ENCODE data around the gene MBD6.
"Not testable (repeated sequence)": the region's sequence is repeated elsewhere in the genome, so short reads cannot be mapped to it uniquely, and the experiment has no call there.

The MBD6 gene

GRCh38 chr12:57554897-57555296 is 32.3 kb downstream of the MBD6 start:
- no peak for TF ChIP-seq JUND (IDR thresholded peaks at IDR 0.05; ENCODE audit: low read depth)
- DNase-seq (ENCODE audit: low read depth in 1 of 2, low spot score in 1 of 2), result no peak
- in situ Hi-C loops (cut with HindIII; ENCODE audit: low pct_unique_long_range_greater_than_20kb, low sequenced_read_pairs), result no loop called here

DNA sequence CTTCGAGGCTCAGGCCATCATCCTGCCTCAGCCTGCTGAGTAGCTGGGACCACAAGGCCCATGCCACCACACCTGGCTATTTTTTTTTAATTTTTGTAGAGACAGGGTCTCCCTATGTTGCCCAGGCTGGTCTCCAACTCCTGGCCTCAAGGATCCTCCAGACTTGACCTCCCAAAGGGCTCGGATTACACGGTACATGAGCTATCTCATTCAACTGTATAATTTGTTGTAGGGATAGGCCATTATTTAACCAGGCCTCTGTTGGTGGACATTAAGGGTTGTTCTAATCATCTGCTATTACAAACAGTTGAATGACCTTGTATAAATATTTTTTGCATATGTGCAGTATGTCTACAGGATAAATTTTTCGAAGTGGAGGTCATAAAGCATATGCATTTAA is 36.2 kb downstream of the MBD6 start:
- no peak for DNase-seq (ENCODE audit: low read depth in 1 of 2, low spot score in 1 of 2)
- TF ChIP-seq JUND (IDR thresholded peaks at IDR 0.05; ENCODE audit: low read depth), result no peak
- in situ Hi-C loops (cut with HindIII; ENCODE audit: low pct_unique_long_range_greater_than_20kb, low sequenced_read_pairs), result no loop called here

DNA sequence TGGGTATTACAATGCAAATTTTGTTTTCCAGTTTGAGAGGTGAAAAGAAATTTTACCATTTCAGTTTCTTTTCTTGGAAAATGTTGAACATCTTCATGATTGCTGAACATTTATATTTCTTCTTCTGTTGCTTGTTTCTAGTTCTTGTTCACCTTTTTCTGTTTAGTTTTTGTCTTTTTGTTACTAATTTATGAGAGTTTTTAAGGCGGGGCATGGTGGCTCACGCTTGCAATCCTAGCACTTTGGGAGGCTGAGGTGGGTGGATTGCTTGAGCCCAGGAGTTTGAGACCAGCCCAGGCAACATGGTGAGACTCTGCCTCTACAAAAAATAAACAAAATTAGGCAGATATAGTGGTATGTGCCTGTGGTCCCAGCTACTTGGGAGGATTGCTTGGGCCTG is 37.9 kb downstream of the MBD6 start:
- TF ChIP-seq JUND (IDR thresholded peaks at IDR 0.05; ENCODE audit: low read depth), result no peak
- no peak for DNase-seq (ENCODE audit: low read depth in 1 of 2, low spot score in 1 of 2)
- in situ Hi-C loops (cut with HindIII; ENCODE audit: low pct_unique_long_range_greater_than_20kb, low sequenced_read_pairs), result no loop called here

GRCh38 chr12:57561117-57561516 is 38.5 kb downstream of the MBD6 start:
- DNase-seq (ENCODE audit: low read depth in 1 of 2, low spot score in 1 of 2); in situ Hi-C loops (cut with HindIII; ENCODE audit: low pct_unique_long_range_greater_than_20kb, low sequenced_read_pairs): not testable (repeated sequence)

DNA sequence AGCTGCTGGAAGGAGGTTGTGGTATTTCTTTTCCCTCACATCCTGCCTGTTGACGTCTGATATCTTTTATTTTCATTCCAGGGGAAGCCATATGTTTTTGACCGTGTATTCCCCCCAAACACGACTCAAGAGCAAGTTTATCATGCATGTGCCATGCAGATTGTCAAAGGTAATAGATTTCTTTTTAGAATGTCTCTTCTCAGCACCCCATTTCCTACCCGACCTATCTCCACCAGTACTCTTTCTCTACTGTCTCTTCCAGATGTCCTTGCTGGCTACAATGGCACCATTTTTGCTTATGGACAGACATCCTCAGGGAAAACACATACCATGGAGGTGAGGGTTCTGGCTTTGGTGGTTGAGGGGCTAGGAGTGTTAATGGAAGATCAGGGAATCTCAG is 40.7 kb downstream of the MBD6 start:
- in situ Hi-C loops (cut with HindIII; ENCODE audit: low pct_unique_long_range_greater_than_20kb, low sequenced_read_pairs), result no loop called here
- TF ChIP-seq JUND (IDR thresholded peaks at IDR 0.05; ENCODE audit: low read depth), result no peak
- no peak for DNase-seq (ENCODE audit: low read depth in 1 of 2, low spot score in 1 of 2)

DNA sequence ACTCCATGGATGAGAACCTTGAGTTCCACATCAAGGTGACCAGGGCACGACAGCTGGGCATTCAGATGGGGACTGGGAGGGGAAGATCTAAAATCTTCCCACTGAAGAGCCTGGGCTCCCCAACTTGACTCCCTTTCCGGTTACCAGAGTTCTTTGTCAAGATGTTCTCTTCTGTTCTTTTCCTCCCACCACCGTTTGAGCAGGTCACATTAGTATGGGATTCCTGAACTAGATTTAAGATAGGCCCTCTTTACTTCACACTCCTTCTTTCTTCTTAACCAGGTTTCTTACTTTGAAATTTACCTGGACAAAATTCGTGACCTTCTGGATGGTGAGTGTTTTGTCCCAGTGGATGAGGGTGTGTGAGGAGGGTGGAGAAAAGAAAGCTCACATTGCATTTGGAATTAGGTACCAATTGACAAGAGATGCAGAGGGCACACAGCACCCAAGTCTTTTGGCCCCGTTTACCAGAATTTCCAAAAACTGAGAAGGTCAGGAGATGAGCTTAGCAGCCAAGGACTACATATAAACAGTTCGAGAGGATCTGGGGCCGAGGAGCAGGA is 41.6 kb downstream of the MBD6 start:
- no peak for TF ChIP-seq JUND (IDR thresholded peaks at IDR 0.05; ENCODE audit: low read depth)
- in situ Hi-C loops (cut with HindIII; ENCODE audit: low pct_unique_long_range_greater_than_20kb, low sequenced_read_pairs), result no loop called here

DNA sequence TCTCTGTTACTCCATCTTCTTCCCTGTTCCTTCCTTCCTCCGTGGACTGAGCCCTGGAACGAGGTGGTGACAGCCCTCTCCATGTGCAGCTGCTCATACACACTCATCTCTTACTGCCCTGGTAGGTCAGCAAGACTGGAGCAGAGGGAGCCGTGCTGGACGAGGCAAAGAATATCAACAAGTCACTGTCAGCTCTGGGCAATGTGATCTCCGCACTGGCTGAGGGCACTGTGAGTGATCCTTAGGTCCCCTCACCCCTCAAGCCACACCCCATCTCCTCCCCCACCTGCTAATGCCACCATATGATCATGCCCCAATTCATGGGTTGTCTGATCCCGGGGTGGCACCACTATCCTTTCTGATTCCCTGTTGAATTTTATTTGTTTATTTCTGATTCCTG is 46.2 kb downstream of the MBD6 start:
- in situ Hi-C loops (cut with HindIII; ENCODE audit: low pct_unique_long_range_greater_than_20kb, low sequenced_read_pairs), result no loop called here
- DNase-seq (ENCODE audit: low read depth in 1 of 2, low spot score in 1 of 2), result no peak

More for the DNA sequence above, 41.6 kb downstream of the MBD6 start:
- DNase-seq (ENCODE audit: low read depth in 1 of 2, low spot score in 1 of 2), result no peak

GRCh38 chr12:57569858-57570257 is 47.2 kb downstream of the MBD6 start:
- in situ Hi-C loops (cut with HindIII; ENCODE audit: low pct_unique_long_range_greater_than_20kb, low sequenced_read_pairs), result no loop called here
- no peak for TF ChIP-seq JUND (IDR thresholded peaks at IDR 0.05; ENCODE audit: low read depth)
- no peak for DNase-seq (ENCODE audit: low read depth in 1 of 2, low spot score in 1 of 2)

More for the DNA sequence above, 46.2 kb downstream of the MBD6 start:
- TF ChIP-seq JUND (IDR thresholded peaks at IDR 0.05; ENCODE audit: low read depth), result no peak

DNA sequence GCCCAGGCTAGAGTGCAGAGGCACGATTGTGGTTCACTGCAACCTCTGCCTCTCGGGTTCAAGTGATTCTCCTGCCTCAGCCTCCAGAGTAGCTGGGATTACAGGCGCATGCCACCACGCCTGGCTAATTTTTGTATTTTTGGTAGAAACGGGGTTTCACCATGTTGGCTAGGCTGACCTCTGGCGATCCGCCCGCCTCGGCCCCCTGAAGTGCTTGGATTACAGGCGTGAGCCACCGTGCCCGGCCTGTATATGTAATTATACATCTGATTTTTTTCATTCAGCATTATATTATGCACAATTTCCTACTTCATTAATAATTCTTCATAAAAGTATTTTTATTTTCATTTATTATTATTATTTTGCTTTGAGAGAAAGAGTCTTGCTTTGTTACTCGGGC is 47.8 kb downstream of the MBD6 start:
- DNase-seq (ENCODE audit: low read depth in 1 of 2, low spot score in 1 of 2); in situ Hi-C loops (cut with HindIII; ENCODE audit: low pct_unique_long_range_greater_than_20kb, low sequenced_read_pairs): not testable (repeated sequence)

- no peak for TF ChIP-seq JUND (IDR thresholded peaks at IDR 0.05; ENCODE audit: low read depth)
- DNase-seq (ENCODE audit: low read depth in 1 of 2, low spot score in 1 of 2), result no peak
- in situ Hi-C loops (cut with HindIII; ENCODE audit: low pct_unique_long_range_greater_than_20kb, low sequenced_read_pairs), result no loop called here
Observed at GRCh38 chr12:57571926-57572762, 49.5 kb downstream of the MBD6 start.

DNA sequence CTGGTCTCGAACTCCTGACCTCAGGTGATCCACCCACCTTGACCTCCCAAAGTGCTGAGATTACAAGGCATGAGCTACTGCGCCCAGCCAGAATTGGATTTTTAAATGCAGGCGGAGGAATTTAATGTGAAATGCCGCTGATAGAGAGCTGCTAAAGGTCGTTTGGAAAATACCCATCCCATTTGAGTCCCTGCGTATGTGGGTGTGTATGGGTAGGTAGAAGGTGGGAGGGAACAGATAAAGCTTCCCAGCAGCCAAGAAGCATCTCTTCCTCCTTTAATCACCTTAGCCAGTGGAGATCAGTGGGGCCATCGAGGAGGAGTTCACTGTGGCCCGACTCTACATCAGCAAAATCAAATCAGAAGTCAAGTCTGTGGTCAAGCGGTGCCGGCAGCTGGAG is 52.2 kb downstream of the MBD6 start:
- in situ Hi-C loops (cut with HindIII; ENCODE audit: low pct_unique_long_range_greater_than_20kb, low sequenced_read_pairs), result no loop called here
- no peak for TF ChIP-seq JUND (IDR thresholded peaks at IDR 0.05; ENCODE audit: low read depth)
- no peak for DNase-seq (ENCODE audit: low read depth in 1 of 2, low spot score in 1 of 2)

DNA sequence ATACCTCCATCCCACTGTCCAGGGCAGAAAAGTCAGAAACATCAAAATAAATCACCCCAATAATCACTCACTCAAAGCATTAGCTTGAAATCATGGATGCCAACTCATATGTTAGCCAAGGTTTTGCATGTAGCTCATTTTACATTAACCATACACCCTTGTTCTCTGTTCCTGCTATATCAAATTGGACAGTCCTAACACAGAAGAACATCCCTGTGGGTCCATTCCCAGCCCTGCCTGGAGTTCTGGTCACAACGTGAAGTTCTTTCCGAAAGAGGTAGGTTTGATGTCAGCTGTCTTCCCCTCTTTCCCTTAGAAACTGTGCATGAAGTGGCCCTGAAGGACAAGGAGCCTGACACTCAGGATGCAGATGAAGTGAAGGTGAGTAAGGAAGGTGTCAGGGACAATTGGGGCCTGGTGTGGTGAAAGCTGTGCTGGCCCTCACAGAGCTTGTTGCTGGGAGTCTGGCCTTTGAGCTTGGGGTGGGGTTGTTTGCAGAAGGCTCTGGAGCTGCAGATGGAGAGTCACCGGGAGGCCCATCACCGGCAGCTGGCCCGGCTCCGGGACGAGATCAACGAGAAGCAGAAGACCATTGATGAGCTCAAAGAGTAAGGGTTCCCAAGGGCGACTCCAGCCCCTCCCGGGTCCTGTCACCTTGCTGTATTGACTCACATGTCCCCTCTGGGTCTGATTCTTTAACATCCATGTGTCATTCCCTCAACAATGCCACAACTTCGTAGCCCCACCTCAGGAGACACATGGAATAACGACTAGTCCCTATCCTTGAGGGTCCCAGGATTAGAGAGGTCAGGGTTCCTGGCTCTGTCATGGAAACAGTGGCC is 53.4 kb downstream of the MBD6 start:
- TF ChIP-seq JUND (IDR thresholded peaks at IDR 0.05; ENCODE audit: low read depth), result no peak
- no peak for DNase-seq (ENCODE audit: low read depth in 1 of 2, low spot score in 1 of 2)
- in situ Hi-C loops (cut with HindIII; ENCODE audit: low pct_unique_long_range_greater_than_20kb, low sequenced_read_pairs), result no loop called here

DNA sequence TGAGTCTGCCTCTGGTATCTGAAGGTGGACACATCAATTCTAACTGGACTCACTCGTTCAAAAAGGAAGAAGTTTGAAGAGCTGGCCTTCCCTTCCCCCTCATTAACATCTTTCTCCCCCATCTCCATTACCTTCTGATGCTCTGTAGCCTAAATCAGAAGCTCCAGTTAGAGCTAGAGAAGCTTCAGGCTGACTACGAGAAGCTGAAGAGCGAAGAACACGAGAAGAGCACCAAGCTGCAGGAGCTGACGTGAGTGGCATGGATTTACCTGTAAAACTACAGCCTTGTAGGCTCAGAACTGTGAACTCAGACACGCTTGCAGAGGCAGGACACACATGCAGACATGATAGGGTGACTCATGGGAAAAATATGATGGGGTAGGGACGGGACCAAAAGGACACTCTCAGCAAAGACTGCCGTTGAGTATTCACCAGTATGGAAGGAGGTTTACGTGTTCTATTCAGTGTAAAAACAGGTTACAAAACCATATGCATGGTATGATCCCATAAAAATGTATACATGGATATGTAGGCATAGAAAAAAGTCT is 54.1 kb downstream of the MBD6 start:
- no peak for DNase-seq (ENCODE audit: low read depth in 1 of 2, low spot score in 1 of 2)
- TF ChIP-seq JUND (IDR thresholded peaks at IDR 0.05; ENCODE audit: low read depth), result no peak
- in situ Hi-C loops (cut with HindIII; ENCODE audit: low pct_unique_long_range_greater_than_20kb, low sequenced_read_pairs), result no loop called here

Measured in T47D (cell line).